Measurements from ENCODE around the gene MIR17HG. TPM values are rescaled to one million over a fixed set of nuclear protein-coding genes. Genes with fewer than 3 reads are reported as not detected.

Gene MIR17HG
- total RNA-seq, 2 donors from 2014 or later, result 22.8 to 23.0 TPM

- H3K36me3 ChIP-seq (ENCODE audit: control insufficient read depth, insufficient read depth, low read length), result no peaks in the 10 kb centered on the region
- Mint-ChIP-seq H3K4me3 (no peak overlapping the region), H3K27me3 (ENCODE audit: insufficient read depth) (no peaks in the 10 kb centered on the region), H3K36me3 (ENCODE audit: low read depth) (no peaks in the 10 kb centered on the region), H3K27ac (no peak overlapping the region), H3K4me1 (no peaks in the 10 kb centered on the region), H3K9me3 (no peaks in the 10 kb centered on the region)
- H3K27ac ChIP-seq (ENCODE audit: low read depth, low read length), result no peak overlapping the region
- no peaks in the 10 kb centered on the region for H3K4me1 ChIP-seq (ENCODE audit: control insufficient read depth, insufficient read depth, low read length)
- no peak for TF ChIP-seq CTCF (conservative IDR thresholded peaks at IDR 0.05)
- WGBS, 2 experiments (ENCODE audit: insufficient coverage in 1 of 2, insufficient read length in 1 of 2), result 88 to 94% methylated on average over 4 of the region's 4 CpGs
- DNase-seq, result no peak
- no peak overlapping the region for H3K4me3 ChIP-seq (ENCODE audit: low read length)
- no peaks in the 10 kb centered on the region for H3K9me3 ChIP-seq (ENCODE audit: control insufficient read depth, low read length)
- no peak overlapping the region for H3K9ac ChIP-seq (ENCODE audit: extremely low read depth, low read length, poor library complexity, severe bottlenecking)
- no peaks in the 10 kb centered on the region for H3K27me3 ChIP-seq (ENCODE audit: control insufficient read depth, insufficient read depth, low read length, poor library complexity, severe bottlenecking)
Observed at GRCh38 chr13:91383836-91384235, 36.3 kb downstream of the MIR17HG start.

DNA sequence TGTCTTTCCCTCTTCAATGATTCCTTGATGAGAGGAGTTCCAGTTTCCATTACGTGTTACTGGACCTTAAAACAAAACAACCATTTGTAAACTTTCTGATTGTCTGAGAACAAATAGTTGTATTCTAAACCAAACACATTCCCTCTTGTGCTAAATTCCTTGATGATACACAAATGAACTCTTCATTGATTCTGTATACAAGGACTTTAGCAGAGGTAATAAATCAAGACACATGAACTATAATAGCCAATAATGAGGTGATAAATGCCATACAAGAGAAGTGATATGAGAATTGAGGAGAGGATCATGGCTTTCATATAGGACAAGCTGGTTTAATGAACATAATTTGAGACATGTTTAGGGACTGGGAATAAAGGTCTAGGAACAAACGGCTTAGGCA lies 37.4 kb downstream of the MIR17HG start:
- 89 to 100% methylated on average over 2 of the region's 2 CpGs for WGBS, 2 experiments (ENCODE audit: insufficient coverage in 1 of 2, insufficient read length in 1 of 2)
- Histone ChIP-seq H3K4me1 (ENCODE audit: control insufficient read depth, insufficient read depth, low read length) (no peaks in the 10 kb centered on the region), H3K9ac (ENCODE audit: extremely low read depth, low read length, poor library complexity, severe bottlenecking) (no peak overlapping the region), H3K9me3 (ENCODE audit: control insufficient read depth, low read length) (no peaks in the 10 kb centered on the region), H3K4me3 (ENCODE audit: low read length) (no peak overlapping the region), H3K36me3 (ENCODE audit: control insufficient read depth, insufficient read depth, low read length) (no peaks in the 10 kb centered on the region), H3K27ac (ENCODE audit: low read depth, low read length) (no peak overlapping the region), H3K27me3 (ENCODE audit: control insufficient read depth, insufficient read depth, low read length, poor library complexity, severe bottlenecking) (no peaks in the 10 kb centered on the region)
- no peak for DNase-seq
- Mint-ChIP-seq H3K27ac (no peak overlapping the region), H3K9me3 (no peaks in the 10 kb centered on the region), H3K36me3 (ENCODE audit: low read depth) (no peaks in the 10 kb centered on the region), H3K27me3 (ENCODE audit: insufficient read depth) (no peaks in the 10 kb centered on the region), H3K4me1 (no peaks in the 10 kb centered on the region), H3K4me3 (no peak overlapping the region)
- no peak for TF ChIP-seq CTCF (conservative IDR thresholded peaks at IDR 0.05)

GRCh38 chr13:91389186-91389585 lies 41.7 kb downstream of the MIR17HG start:
- WGBS, 2 experiments (ENCODE audit: insufficient coverage in 1 of 2, insufficient read length in 1 of 2), result 80 to 91% methylated on average over 1 to 2 of the region's 2 CpGs
- no peak overlapping the region for H3K9ac ChIP-seq (ENCODE audit: extremely low read depth, low read length, poor library complexity, severe bottlenecking)
- TF ChIP-seq CTCF (conservative IDR thresholded peaks at IDR 0.05), result no peak
- Mint-ChIP-seq H3K4me1 (no peaks in the 10 kb centered on the region), H3K4me3 (no peak overlapping the region), H3K9me3 (no peaks in the 10 kb centered on the region), H3K27ac (no peak overlapping the region), H3K27me3 (ENCODE audit: insufficient read depth) (peaks cover 4% of the 10 kb centered on the region), H3K36me3 (ENCODE audit: low read depth) (no peaks in the 10 kb centered on the region)
- H3K36me3 ChIP-seq (ENCODE audit: control insufficient read depth, insufficient read depth, low read length), result no peaks in the 10 kb centered on the region
- H3K4me1 ChIP-seq (ENCODE audit: control insufficient read depth, insufficient read depth, low read length), result no peaks in the 10 kb centered on the region
- H3K9me3 ChIP-seq (ENCODE audit: control insufficient read depth, low read length), result no peaks in the 10 kb centered on the region
- H3K4me3 ChIP-seq (ENCODE audit: low read length), result no peak overlapping the region
- no peak overlapping the region for H3K27ac ChIP-seq (ENCODE audit: low read depth, low read length)
- H3K27me3 ChIP-seq (ENCODE audit: control insufficient read depth, insufficient read depth, low read length, poor library complexity, severe bottlenecking), result peaks cover 6% of the 10 kb centered on the region
- DNase-seq, result no peak
